ENCODE measurements around the gene FRMPD3. TPM values are rescaled to one million over a fixed set of nuclear protein-coding genes. Genes with fewer than 3 reads are reported as not detected.
"Not testable (repeated sequence)": the region's sequence is repeated elsewhere in the genome, so short reads cannot be mapped to it uniquely, and the experiment has no call there.

FRMPD3 gene
- not detected in 2 replicates for total RNA-seq (2014; rRNA removed; shearing (Covaris generic))

DNA sequence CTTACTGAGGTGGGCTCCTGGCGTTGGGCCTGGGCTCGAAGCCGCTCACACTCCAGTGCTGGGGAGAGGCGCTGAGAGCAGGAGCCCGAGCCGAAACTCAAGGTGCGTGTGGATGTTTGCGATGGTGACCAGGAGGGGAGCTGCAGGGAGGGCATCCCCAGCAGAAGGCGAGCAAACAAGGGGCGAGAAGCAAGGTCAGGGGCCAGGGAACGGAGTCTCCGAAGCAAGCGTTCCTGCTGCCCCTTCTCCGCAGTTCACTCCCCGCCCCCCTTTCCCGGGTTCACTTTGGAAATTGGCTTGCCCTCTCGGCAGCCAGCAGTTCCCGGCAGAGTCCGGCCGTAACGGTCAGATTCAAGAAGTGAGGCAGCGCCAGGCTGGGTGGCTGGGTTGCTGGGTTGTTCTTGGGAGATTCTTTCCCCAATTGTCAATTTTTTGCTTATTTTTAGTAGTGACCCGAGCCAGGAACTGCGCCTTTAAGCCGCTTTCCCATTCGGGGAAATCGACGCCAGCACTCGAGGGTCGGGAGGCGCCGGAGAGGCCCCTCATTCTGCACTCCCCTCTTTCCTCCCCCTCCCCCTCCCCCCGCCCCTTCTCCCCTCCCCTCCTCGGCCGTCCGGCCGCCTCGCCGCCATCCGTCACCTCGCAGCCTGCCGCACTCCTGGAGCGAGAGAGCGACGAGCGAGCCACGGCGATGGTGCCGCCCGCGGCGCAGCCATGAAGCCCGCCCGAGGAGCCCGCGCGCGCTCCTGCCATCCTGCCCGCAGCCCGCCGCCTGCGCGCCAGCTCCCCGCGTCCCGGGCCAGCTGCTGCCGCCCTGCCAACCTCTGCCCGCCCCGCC lies at the start of gene FRMPD3:
TSS of gene FRMPD3 (plus strand) at position 655 of the 838 bp plus-strand sequence. CDS start 76,937 bp downstream, outside the sequence.
- no peak for DNase-seq (ENCODE audit: low read depth)

DNA sequence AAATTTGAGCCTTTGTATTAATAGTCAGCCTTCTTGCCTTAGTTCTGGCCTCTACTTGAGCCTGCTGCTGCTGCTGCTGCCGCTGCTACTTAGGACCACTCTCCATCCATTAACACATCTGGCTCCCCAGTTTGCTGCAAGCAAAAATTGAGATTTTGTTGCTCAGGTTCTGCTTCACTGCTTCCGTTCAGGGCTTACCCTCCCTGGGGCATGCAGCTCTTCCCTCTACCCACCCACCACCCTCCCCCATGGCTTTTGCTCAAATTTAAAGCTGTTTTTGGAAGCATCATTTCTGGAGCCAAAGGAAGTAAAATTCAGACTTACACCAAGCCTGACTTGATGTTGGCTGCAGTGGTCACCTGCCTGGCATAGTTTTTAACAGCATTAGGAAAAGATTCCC lies 28.9 kb upstream of the FRMPD3 start:
- DNase-seq (ENCODE audit: low read depth) = no peak

DNA sequence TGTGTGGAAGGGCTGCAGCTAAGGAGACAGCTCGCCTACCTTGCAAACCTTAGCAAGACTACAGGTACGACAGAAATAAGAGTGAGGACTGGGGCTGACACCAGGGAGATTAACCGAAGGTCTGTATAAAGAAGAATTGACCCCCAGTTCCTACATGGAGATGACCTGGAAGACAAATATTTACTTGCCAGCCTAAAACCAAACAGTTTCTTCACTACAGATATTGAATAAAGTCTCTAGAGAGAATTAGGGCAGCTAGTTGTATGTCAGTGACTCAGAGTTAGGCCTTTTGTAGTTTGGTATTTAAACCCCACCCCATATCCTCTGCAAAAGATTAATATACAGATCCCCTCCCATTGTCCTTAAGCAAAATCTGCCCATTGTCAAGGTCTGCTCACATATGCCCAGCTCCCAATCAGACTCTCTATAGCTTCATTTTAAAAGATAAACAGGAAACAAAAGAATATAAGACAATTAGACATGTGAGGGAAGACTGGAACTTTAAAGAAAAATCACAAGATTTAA lies 28.1 kb upstream of the FRMPD3 start:
- no peak for DNase-seq (ENCODE audit: low read depth)

DNA sequence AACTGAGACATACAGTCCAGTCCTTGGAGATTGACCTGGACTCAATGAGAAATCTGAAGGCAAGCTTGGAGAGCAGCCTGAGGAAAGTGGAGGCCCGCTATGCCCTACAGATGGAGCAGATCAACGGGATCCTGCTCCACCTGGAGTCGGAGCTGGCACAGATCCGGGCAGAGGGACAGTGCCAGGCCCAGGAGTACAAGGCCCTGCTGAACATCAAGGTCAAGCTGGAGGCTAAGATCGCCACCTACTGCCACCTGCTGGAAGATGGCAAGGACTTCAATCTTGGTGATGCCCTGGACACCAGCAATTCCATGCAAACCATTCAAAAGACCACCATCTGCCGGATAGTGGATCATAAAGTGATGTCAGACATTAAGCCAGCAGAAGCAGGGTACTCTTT lies 20.4 kb upstream of the FRMPD3 start:
- DNase-seq (ENCODE audit: low read depth) = peak; percentile 21

DNA sequence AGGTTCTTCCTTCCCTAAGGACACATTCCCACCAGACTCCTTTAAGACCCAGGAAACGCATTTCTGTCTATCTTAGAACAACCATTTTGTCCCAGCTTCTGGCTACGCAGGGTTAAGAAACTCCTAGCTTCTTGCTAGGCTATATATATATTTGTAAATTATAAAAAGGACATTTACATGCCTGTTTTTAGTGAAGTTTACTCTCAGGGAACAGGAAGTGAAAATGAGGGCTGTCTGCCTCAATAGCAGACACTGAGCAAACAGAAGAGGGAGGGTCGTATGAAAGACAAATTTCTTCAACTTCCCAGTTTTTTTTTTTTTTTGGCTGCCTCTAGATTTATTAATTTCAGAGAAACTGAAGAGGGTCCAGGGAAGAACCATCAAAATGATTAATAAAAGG lies 9.3 kb upstream of the FRMPD3 start:
- DNase-seq (ENCODE audit: low read depth) = no peak

DNA sequence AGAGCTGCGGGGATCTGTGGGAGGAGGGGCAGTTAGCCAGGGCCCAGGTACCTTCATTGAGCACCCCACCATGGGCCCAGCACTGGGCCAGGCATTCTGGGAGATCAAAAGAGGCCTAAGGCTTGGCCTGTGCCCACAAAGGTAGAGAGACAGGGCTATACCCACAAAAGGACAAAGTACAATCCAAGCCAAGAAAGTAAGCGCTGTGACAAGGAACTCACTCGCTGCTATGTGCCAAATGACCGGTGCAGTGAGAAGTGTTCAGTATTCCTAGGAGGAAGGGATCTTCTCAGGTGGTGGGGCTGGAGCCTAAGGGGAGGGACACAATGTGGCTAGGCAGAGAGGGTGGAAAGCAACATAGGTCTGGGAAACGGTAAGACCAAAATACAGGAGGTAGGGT lies 8.8 kb upstream of the FRMPD3 start:
- DNase-seq (ENCODE audit: low read depth) = no peak

DNA sequence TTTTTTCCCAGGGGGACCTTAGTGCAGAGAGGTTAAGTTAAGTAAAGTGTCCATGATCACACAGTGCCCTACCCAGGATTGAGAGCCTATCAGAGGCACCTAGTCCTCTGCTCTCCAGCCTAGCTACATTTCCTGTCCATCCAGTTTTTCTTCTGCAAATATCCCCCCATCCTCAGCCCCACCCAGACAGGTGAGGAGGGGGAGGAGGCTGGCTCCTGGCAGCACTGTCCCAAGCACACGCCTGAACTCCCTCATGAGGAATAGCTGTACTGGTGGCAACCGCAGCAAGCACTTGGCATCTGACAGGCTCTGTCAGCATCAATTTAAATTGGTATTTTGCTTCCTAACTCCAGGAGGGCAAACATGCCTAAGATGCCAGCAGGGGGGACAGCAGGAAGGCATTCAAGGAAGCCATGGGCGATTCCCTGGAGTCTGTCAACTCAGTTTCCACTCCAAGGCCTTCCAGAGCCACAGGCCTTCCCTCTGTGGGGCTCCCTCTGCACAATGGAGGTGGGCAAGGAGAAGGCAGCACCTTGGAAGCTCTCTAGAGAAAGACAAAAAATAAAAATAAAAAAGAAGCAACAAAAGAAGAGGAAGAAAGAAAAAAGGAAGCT lies 6.4 kb upstream of the FRMPD3 start:
- no peak for DNase-seq (ENCODE audit: low read depth)

DNA sequence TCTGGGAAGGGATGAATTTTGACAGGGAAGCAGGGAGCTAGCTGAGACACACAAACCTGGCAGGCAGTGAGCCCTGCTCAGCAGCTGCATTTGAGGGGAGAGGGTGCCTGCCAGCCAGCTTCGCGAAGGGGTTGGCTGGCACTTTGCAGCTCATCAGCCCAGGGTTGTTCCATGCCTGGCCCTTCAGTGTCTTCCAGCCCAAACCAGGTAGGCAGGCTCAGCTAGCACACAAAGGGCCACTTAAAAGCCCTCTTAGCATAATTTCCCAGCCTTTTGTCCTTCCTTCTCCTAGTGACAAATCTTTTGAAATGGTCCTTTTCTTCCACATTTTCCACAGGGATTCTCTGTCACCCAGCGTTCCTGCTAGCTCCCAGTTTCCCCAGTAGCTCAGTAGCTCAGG lies 4.3 kb upstream of the FRMPD3 start:
- no peak for DNase-seq (ENCODE audit: low read depth)

DNA sequence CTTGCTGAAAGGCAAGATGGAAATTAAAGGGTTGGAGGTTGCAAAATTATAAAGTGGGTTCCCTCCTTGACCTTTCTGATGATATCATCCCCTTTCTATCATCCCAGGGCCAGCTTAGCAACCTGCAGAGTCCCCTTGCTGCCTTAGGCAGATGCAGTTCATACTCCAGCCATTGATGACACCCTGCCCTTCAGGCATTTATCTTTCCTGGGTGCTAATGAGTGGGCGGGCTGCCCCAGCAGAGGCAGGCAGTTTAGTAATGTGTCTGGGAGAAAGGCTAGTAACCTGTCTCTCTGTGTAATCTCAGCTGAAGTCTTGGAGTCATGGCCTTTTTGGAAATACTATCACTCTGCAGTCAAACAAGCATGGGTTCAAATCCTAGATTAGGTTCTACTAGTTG lies 3.8 kb upstream of the FRMPD3 start:
- no peak for DNase-seq (ENCODE audit: low read depth)

DNA sequence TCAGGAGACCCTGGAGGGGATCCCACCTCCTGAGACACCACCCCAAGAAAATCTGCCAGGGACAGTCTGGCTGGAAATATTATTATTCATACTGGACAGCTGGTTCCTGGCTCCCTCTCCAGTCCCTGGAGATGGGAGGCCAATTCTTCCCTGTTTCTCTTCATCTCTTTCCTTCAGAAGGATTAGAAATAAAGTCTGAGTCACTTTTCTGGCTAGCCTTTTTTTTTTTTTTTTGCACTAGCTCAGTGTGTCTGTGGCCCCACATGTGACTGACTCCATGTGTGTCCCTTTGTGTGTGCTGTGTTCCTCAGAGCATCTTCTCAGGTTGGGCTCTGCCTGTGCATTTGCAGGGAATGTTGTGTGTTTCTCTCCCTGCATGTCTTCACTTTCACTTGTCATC lies 1.8 kb upstream of the FRMPD3 start:
- no peak for DNase-seq (ENCODE audit: low read depth)

DNA sequence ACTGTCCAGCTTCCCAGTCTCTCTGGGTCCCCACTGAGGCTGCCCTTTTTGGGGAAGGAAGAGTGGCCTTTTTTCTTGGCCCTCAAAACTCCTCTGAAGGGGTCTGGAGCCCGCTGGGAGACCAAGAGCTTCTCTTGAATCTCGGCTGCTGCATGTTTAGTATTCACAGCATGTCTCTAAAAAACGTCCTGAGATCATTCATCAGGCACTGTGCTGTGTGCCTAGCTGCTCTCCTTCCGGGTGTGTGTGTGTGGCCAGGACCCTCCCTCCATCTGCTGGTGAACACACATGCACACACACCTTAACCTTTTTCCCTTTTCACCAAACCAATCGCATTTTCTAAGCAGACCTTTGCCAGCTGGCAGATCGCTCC lies 841 bp upstream of the FRMPD3 start:
- DNase-seq (ENCODE audit: low read depth) = no peak

DNA sequence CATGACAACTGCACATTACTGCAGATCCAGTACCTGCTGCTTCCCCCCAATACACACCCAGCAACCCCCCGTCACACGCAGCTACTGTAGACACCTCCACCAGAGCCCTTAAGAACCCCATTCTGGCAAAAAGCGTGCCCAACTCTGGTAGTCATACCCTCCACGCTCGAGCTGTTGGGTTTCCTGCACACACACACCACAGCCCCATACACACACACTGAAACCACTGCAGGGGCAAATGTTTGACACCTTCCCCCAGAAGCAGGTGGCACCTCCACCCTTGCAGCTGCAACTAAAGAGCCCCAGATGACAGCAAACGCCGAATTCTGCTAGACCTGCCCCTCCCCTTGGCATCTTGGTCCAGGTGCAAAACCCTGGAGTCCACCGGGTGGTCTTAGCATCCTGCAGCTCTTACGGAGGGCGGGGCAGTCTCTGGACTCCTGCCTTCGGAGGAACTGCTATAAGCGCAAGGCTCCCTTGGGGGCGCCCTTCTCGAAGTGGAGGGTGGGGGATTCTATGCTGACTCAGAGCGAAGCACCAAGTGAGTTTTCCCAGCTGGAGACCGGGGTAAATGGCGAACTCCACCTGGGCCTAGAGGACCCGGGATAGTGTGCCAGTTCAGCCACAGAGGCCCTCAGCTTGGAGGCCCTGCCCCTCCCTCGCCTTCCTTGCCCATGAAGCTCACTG lies 1.5 kb downstream of the FRMPD3 start:
- no peak for DNase-seq (ENCODE audit: low read depth)

DNA sequence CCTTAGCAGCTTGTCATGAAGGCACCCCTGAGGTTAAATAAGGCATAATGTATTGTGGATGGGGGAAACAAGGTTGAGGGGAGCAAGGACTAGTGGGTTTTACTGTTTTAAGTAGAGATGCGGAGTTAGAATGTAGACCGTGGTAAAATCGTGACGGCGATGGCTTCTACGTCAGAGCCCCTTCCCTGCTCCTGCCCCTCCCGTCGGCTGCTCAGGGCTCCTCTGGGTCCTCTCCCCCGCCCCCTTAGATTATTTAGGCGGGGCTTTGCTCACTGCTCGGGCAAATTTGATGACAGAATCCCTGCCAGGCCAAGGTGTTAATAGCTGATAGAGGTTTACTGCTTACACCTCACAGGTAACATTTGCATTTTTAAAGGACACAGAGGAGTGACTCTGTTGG lies 2.3 kb downstream of the FRMPD3 start:
- no peak for DNase-seq (ENCODE audit: low read depth)

DNA sequence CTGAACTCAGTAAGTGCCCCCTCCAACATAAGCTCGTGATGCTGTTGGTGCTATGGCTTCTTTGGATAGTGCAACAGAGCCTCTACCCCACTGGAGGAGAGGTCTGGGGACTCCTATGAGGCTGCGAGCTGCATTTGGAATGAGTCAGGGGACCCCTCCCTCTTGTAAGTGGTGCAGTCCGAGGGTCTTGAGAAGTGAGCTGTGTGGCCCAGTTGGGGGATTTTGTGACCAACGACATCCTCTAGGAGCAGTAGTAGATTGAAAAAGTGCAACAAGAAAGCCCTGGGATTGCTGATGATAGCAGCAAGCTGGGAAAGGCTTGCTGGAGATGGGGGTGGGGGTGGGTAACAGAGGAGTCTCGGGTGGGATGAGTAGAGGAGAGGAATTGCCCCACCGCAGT lies 3.1 kb downstream of the FRMPD3 start:
- DNase-seq (ENCODE audit: low read depth) = no peak

DNA sequence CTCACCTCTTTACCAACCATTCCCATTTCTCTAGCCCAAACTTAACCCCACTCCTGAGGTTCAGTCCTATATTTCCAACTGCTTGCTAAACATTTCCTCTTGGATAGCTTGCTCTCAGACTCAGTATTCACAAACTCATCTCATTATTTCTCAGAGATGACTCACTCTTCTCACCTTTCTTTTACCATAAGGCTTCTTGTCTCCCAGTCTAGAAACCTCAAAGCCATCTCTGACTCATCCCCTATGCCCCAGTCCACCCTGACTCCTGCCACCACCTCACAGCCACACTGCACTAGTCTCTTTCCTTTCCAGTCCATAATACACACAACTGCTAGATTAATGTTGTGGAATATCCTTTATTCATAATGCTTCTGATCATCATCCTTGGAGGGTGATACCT lies 4.8 kb downstream of the FRMPD3 start:
- peak; percentile 66 for DNase-seq (ENCODE audit: low read depth)

DNA sequence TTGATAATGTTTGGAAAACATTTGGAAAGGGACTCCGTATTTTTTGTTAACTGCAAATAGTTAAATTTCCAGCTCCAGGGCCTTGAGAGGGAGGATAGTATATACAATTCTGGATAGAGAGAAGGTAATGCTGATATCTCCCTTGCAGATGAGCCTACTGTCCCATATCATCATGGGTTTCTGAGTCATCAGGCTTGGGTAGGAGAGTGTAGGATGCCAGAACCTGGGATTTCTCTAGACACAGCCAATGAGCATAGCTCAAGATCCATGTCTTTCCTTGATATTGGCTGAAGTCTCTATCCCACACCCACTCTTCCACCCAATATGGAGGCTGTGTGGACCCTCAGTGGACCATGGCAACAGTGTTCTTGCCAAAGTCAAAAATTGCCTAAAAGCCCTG lies 7.8 kb downstream of the FRMPD3 start:
- no peak for DNase-seq (ENCODE audit: low read depth)

DNA sequence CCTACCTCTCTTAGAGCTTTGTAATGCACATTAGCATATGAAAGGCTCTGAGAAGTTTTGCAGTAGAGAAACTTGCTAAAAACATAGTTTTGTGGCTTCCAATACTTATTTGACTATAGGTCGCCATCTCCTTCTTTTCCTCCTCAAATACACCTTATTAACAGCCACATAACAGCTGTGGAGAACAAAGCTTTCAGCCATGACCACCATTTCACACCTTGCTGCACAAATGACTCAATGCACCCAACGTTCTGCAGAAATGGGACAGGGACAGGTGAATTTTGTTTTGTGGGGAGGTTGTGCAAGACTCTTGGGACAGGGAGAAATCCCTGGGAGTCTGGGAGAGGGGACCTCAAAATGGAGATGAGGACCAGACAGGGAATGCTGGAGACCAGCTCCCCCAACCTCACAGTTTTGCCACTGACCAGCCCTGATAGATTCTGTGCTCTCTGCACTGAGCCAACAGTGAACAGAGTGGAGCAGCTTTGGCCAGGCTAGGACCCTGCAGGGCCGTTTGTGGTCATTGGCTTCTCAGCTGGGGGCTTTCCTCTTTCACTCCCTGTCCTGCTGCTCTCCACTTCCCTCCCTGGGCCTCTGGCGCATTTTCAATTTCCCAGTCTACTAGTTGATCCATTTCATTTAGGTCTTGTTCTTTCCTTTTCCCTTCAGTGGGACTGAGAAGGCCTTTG lies 16.6 kb downstream of the FRMPD3 start:
- DNase-seq (ENCODE audit: low read depth) = no peak

DNA sequence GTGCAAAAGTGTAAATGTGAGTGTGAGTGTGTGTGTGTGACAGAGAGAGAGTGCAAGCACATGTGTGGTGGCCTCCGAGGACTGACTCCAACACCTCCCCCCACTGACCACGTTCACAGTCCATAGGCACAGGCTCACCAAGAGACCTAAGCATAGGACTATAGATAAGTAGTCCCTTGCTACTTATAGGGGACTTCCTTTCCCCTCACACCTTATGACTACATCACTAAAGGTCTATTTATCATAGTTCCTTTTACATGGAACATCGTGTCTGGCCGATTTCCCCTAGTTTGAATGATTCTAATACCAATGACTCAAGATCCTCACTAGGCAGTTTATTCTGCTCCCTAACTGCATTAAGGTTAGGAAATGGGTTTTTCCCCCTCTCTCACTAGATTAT lies 17.8 kb downstream of the FRMPD3 start:
- no peak for DNase-seq (ENCODE audit: low read depth)

DNA sequence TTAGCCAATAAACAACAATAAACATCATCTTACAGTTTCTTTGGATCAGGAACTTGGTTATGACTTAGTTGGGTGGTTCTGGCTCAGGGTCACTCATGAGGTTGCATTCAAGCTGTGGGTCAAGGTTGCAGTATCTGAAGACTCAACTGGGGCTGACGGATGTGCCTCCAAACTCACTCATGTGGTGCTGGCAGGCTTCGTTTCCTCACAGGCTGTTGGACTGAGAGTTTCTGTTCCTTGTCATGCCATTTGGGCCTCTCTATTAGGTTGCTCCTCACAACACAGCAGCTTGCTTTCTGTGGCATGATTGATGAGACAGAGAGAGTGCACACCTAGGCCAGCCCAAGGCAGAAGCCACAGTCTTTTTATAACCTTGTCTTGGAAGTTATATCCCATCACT lies 20.7 kb downstream of the FRMPD3 start:
- DNase-seq (ENCODE audit: low read depth) = no peak

DNA sequence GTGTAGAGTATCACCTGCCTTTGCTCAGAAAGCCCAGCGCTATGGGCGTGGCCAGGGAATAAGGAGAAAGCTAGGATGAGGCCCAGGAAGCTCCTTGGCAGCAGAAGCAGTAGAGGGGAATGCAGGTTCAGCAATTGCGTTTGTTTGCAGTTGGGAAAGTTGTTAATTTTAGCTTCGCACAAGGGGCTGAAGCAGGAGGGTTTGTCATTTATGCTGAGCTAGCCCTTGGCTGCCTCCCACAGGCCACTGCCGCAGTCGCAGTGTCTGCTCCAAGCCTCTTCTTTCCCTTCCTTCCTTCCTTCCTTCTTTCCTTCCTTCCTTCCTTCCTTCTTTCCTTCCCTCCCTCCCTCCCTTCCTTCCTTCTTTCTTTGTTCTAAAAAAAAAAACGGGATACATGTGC lies 21.5 kb downstream of the FRMPD3 start:
- DNase-seq (ENCODE audit: low read depth) = no peak

DNA sequence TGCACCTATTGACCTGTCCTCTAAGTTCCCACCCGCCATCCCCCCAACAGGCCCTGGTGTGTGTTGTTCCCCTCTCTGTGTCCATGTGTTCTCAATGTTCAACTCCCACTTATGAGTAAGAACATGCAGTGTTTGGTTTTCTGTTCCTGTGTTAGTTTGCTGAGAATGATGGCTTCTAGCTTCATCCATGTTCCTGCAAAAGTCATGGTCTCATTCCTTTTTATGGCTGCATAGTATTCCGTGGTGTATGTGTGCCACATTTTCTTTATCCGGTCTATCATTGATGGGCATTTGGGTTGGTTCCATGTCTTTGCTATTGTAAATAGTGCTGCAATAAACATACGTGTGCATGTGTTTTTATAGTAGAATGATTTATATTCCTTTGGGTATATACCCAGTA lies 22.0 kb downstream of the FRMPD3 start:
- not testable (repeated sequence) for DNase-seq (ENCODE audit: low read depth)

DNA sequence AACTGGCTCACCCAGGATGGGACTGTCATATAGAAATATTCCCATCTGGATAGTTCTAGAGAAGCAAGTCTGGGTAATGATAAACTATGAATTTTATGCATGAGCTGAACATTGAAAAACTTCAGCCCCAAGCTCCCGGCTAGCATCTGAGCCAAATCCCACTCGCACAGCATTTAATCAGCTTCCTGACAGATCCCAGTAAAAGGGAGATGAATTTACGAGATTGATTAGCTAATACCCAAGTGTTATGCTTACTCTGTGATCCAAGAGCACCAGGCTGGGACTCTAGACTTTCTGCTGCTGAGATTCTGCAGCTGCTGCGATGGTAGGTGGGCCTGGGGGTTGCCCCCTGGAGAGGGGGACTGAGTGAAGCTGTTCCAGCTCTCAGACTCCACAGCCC lies 28.0 kb downstream of the FRMPD3 start:
- DNase-seq (ENCODE audit: low read depth) = no peak

All from RPMI7951 (cell line).